Endodermal cell (in vitro differentiated cells): ENCODE results near the gene RNF125. TPM values are rescaled to one million over a fixed set of nuclear protein-coding genes. Genes with fewer than 3 reads are reported as not detected.
A peak's percentile ranks its signal among the peaks of the same experiment; 100 is the strongest.

Source experiments
- DNase-seq: peaks from one replicate; pipeline ENCODE4 v3.0.0-alpha.2; 2017
- H3K27ac ChIP-seq: 2 replicates; pipeline ENCODE4 v1.5.1; 2013; ENCODE audit warnings: mild to moderate bottlenecking, low read depth, low read length, moderate library complexity
- H3K27me3 ChIP-seq: 2 replicates; pipeline ENCODE4 v1.6.1; 2013; ENCODE audit warnings: mild to moderate bottlenecking, low read length, moderate library complexity; ENCODE audit not compliant: insufficient read depth, control insufficient read depth, poor library complexity, severe bottlenecking
- H3K36me3 ChIP-seq: 2 replicates; pipeline ENCODE4 v1.7.0; 2013; ENCODE audit warnings: mild to moderate bottlenecking, low read length, moderate library complexity; ENCODE audit not compliant: control insufficient read depth, insufficient read depth
- H3K4me1 ChIP-seq: one replicate; pipeline ENCODE4 v1.7.0; 2013; ENCODE audit warnings: low read length; ENCODE audit not compliant: control insufficient read depth, insufficient read depth
- H3K4me3 ChIP-seq: 2 replicates; pipeline ENCODE4 v1.5.1; 2013; ENCODE audit warnings: mild to moderate bottlenecking, low read length, moderate library complexity
- H3K9ac ChIP-seq: 2 replicates; pipeline ENCODE4 v1.6.1; 2013; ENCODE audit warnings: mild to moderate bottlenecking, low read length, moderate library complexity; ENCODE audit not compliant: poor library complexity, severe bottlenecking; ENCODE audit errors: extremely low read depth
- H3K9me3 ChIP-seq: 2 replicates; pipeline ENCODE4 v1.6.1; 2013; ENCODE audit warnings: mild to moderate bottlenecking, low read length, moderate library complexity; ENCODE audit not compliant: control insufficient read depth
- H3K27ac Mint-ChIP-seq: 2 replicates; pipeline ENCODE4 v1.8.0; 2020; ENCODE audit warnings: mixed read lengths
- H3K27me3 Mint-ChIP-seq: 2 replicates; pipeline ENCODE4 v1.8.0; 2021; ENCODE audit warnings: mild to moderate bottlenecking, mixed read lengths; ENCODE audit not compliant: insufficient read depth
- H3K36me3 Mint-ChIP-seq: 2 replicates; pipeline ENCODE4 v1.8.0; 2020; ENCODE audit warnings: low read depth, mixed read lengths
- H3K4me1 Mint-ChIP-seq: 2 replicates; pipeline ENCODE4 v1.8.0; 2020; ENCODE audit warnings: mixed read lengths
- H3K4me3 Mint-ChIP-seq: 2 replicates; pipeline ENCODE4 v1.8.0; 2020; ENCODE audit warnings: mild to moderate bottlenecking, moderate library complexity, mixed read lengths
- H3K9me3 Mint-ChIP-seq: 2 replicates; pipeline ENCODE4 v1.8.0; 2020; ENCODE audit warnings: mild to moderate bottlenecking, mixed read lengths
- CTCF ChIP-seq: fragments of 200-600 bp; sonication (generic); conservative IDR thresholded peaks from 2 replicates; pipeline ENCODE4 v1.5.0; 2021; ENCODE audit warnings: antibody characterized with exemption, mild to moderate bottlenecking
- WGBS, 2 experiments: methylation state at CpG; one replicate each; pipeline versions ENCODE4 v1.1.5 to v1.1.7; 2013; ENCODE audit warnings: missing lambda C conversion rate in 2 of 2, mixed read lengths in 1 of 2; ENCODE audit not compliant: insufficient coverage in 1 of 2, insufficient read length in 1 of 2; 5-methylcytosine and 5-hydroxymethylcytosine counted together
- total RNA-seq, 2 donors: library from RNA; stranded (reverse); fragmentation: NEBNext Ultra II Directional in 1 of 2; extraction: Animal tissue kit (Norgen Biotek cat#: 25700) in 1 of 2; gene quantifications; 2 replicates in 1 of 2; 3 replicates in 1 of 2; pipeline ENCODE4 v1.2.1, GENCODE V29; 2021

RNF125 gene
- total RNA-seq, 2 donors from 2014 or later: 19.3 to 29.3 TPM

- no peak overlapping the region for H3K4me3 Mint-ChIP-seq
- H3K27me3 ChIP-seq: no peaks in the 10 kb centered on the region
- peaks cover 44% of the 10 kb centered on the region for H3K36me3 Mint-ChIP-seq
- H3K4me1 Mint-ChIP-seq: peaks cover 12% of the 10 kb centered on the region
- H3K9me3 Mint-ChIP-seq: no peaks in the 10 kb centered on the region
- H3K9me3 ChIP-seq: no peaks in the 10 kb centered on the region
- H3K4me3 ChIP-seq: no peak overlapping the region
- DNase-seq: no peak
- peaks cover 71% of the 10 kb centered on the region for H3K36me3 ChIP-seq
- H3K27ac ChIP-seq: no peak overlapping the region
- peak overlapping the region; percentile 77 for H3K27ac Mint-ChIP-seq
- H3K4me1 ChIP-seq: no peaks in the 10 kb centered on the region
- 93 to 97% methylated on average over 1 of the region's 1 CpG for WGBS, 2 experiments
- H3K9ac ChIP-seq: no peak overlapping the region
- H3K27me3 Mint-ChIP-seq: no peaks in the 10 kb centered on the region
- no peak for TF ChIP-seq CTCF
These were observed 10.9 kb downstream of the RNF125 start for GRCh38 chr18:32029558-32029957.

GRCh38 chr18:32032609-32033008 lies 14.0 kb downstream of the RNF125 start:
- Histone ChIP-seq H3K27ac (no peak overlapping the region), H3K4me3 (no peak overlapping the region), H3K9ac (no peak overlapping the region), H3K4me1 (no peaks in the 10 kb centered on the region), H3K36me3 (peaks cover 76% of the 10 kb centered on the region), H3K9me3 (no peaks in the 10 kb centered on the region), H3K27me3 (no peaks in the 10 kb centered on the region)
- peaks cover 56% of the 10 kb centered on the region for H3K36me3 Mint-ChIP-seq
- H3K4me1 Mint-ChIP-seq: no peaks in the 10 kb centered on the region
- TF ChIP-seq CTCF: no peak
- no peak for DNase-seq
- 89 to 93% methylated on average over 5 to 9 of the region's 9 CpGs for WGBS, 2 experiments
- H3K27ac Mint-ChIP-seq: no peak overlapping the region
- no peaks in the 10 kb centered on the region for H3K9me3 Mint-ChIP-seq
- H3K4me3 Mint-ChIP-seq: no peak overlapping the region
- no peaks in the 10 kb centered on the region for H3K27me3 Mint-ChIP-seq

GRCh38 chr18:32036506-32037180 lies 18.0 kb downstream of the RNF125 start:
- Histone ChIP-seq H3K4me1 (no peaks in the 10 kb centered on the region), H3K27ac (no peak overlapping the region), H3K27me3 (no peaks in the 10 kb centered on the region), H3K4me3 (no peak overlapping the region), H3K9ac (no peak overlapping the region), H3K36me3 (peaks cover 84% of the 10 kb centered on the region), H3K9me3 (no peaks in the 10 kb centered on the region)
- Mint-ChIP-seq H3K27ac (no peak overlapping the region), H3K9me3 (no peaks in the 10 kb centered on the region), H3K27me3 (no peaks in the 10 kb centered on the region), H3K4me1 (no peaks in the 10 kb centered on the region), H3K4me3 (no peak overlapping the region), H3K36me3 (peaks cover 71% of the 10 kb centered on the region)
- WGBS, 2 experiments: 92 to 100% methylated on average over 1 to 5 of the region's 5 CpGs
- no peak for TF ChIP-seq CTCF
- DNase-seq: no peak
